GM20000 (cell line): Measurements from ENCODE around the gene SYTL3.
"Not testable (repeated sequence)": the region's sequence is repeated elsewhere in the genome, so short reads cannot be mapped to it uniquely, and the experiment has no call there.

Experiments
- DNase-seq: peaks from one replicate; pipeline ENCODE4 v3.0.0; 2012; ENCODE audit warnings: low spot score
- CTCF ChIP-seq: IDR thresholded peaks from 2 replicates; pipeline ENCODE4 v1.5.1; 2012; ENCODE audit warnings: mild to moderate bottlenecking, control low read depth; ENCODE audit errors: extremely low read depth, missing control alignments

SYTL3 gene

GRCh38 chr6:158607411-158608170 is 42.3 kb upstream of the SYTL3 start:
- no peak for DNase-seq
- no peak for TF ChIP-seq CTCF

DNA sequence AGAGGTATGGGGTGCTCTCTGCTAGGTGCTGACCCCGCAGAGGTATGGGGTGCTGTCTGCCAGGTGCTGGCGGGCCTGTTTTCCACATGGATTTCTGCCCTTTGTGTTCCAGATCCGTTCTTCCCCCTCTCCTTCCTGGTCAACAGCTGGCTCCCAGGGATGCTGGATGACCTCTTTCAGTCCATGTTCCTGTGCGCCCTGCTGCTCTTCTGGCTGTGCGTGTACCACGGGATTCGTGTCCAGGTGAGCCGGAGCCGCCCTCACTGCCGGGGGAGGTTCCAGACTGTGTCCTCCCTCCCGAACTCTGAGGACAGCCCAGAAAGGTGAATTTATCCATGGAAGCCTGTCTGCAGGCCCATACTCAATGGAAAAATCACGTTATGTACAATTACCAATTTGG is 41.6 kb upstream of the SYTL3 start:
- DNase-seq: no peak
- no peak for TF ChIP-seq CTCF

GRCh38 chr6:158609455-158610155 is 40.2 kb upstream of the SYTL3 start:
- TF ChIP-seq CTCF: no peak
- no peak for DNase-seq

GRCh38 chr6:158610319-158610968 is 39.4 kb upstream of the SYTL3 start:
- no peak for DNase-seq
- TF ChIP-seq CTCF: no peak

DNA sequence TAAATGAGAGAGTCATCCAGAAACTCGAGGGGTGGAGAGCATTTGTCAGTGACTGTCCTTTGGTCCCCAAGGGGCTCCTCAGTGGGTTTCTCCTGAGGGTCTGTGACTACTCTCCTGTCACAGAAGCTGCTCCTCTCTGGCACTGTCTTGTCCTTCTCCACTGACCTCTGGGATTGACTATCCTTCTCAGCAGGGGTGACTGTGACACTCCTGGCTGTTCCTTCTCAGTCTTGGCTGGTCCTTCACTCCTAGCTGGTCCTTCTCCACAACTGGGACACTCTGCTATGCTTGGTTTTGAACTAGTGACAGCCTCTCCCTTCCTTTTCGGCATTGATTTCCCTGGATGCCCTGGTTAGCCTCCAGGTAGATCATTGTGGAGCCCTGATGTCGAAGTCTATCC is 38.8 kb upstream of the SYTL3 start:
- no peak for TF ChIP-seq CTCF
- no peak for DNase-seq

DNA sequence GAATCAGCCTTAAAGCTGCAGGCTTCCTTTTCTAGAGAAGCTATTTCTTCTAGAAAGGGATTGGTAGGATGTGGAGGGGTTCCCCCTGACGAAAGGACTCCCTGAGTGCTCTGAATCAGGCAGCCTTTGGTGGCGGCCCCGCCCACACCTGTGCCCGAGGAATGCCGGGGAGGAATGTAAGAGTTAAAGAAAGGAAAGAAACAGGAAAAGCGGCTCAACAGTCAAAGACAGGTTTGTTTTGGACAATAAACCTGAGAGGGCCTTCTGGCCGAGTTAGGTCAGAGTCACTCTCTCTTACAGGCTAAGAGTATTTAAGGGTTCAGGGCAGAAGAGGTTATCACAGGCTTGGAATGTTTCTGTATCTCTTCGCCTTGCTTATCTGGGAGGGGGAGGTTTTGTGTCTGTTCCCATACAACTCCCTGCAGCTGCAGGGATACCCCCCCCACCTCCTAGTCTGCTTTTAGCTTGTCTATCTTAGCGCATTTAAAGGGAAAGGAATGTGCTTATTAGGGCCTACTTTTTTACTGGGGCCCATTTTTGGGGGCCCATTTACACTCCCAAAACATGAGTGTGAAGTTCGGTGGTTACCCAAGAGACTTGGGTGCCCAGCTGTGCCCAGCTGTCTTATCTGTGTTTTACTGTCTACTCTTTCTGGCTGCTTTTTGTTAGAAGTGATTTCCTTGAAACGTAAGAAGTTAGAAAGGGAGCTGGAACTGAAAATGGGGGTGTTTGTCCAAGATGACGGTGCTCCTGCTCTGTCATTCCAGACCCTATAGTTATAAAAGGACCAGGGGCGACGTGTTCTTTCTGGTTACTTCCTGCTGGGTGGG is 38.1 kb upstream of the SYTL3 start:
- TF ChIP-seq CTCF: no peak
- DNase-seq: no peak

- not testable (repeated sequence) for DNase-seq
Measured at GRCh38 chr6:158614606-158615005, 35.2 kb upstream of the SYTL3 start.

DNA sequence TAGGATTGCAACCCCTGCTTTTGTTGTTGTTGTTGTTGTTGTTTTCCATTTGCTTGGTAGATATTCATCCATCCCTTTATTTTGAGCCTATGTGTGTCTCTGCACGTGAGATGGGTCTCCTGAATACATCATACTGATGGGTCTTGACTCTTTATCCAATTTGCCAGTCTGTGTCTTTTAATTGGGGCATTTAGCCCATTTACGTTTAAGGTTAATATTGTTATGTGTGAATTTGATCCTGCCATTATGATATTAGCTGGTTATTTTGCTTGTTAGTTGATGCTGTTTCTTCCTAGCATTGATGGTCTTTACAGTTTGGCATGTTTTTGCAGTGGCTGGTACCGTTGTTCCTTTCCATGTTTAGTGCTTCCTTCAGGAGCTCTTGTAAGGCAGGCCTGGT is 31.6 kb upstream of the SYTL3 start:
- DNase-seq: not testable (repeated sequence)
